HL-60/S4 (cell line): ENCODE results near the gene FNDC8.
"Not testable (repeated sequence)": the region's sequence is repeated elsewhere in the genome, so short reads cannot be mapped to it uniquely, and the experiment has no call there.

Experiments used
- in situ Hi-C: fragments of 300-500 bp; cut with MboI; formaldehyde crosslinking; loops from 2 replicates; pipeline ENCODE4 v1.14.3; 2022; ENCODE audit warnings: low sequenced_read_pairs

The FNDC8 gene

DNA sequence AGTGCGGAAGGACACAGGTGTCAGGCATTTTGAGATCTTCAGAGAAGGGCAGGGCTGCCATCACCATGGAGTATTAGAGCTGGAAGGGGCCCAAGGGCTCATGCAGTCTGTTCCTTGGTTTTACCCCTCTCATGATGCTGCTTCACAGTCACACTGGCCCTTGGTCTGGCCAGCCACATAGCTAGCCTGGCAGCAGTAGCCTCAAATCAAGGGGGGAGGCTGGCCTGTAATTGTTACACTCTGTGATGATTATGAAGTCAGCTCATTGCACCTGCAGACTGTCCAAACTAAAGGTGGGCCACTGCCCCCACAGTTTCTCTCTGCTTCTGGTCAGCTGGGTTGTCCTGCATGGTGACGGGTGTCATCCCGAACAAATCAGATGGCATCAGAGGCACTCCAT is at the start of gene FNDC8:
Gene FNDC8 (plus strand): TSS at position 301 of the 400 bp plus-strand sequence. CDS start 79 bp downstream, at position 380.
- in situ Hi-C loops: loop anchor here (10.0 kb wide), 1 partner anchor 577 kb away; no protein-coding TSS in a partner anchor

DNA sequence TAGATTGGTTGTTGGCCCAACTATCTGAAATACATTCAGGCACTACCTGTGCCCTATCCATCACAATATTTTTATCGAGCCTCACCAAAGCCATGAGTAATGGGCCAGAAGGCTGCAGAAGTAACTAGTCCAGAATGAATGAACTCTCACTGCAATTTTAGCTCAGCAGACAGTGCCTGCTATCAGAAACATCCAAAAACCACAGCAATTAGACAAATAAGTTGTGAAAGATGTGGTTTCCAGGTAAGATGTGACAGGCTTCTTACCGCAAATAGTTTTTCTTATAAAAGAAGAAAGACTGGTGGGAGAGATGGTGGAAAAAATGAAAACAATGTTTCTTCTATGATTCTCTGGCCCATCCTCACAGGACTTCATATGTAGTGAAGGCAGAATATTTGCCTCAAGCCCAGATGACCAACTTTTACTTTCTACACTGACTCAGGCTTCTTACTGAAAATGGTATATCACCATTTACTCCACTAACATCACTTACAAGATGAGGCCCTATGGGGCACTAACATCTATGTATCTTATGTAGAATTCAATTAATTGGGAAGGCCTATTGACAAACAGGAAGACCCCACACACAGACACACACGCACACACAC is 48.1 kb upstream of the FNDC8 start:
- in situ Hi-C loops: no loop called here

DNA sequence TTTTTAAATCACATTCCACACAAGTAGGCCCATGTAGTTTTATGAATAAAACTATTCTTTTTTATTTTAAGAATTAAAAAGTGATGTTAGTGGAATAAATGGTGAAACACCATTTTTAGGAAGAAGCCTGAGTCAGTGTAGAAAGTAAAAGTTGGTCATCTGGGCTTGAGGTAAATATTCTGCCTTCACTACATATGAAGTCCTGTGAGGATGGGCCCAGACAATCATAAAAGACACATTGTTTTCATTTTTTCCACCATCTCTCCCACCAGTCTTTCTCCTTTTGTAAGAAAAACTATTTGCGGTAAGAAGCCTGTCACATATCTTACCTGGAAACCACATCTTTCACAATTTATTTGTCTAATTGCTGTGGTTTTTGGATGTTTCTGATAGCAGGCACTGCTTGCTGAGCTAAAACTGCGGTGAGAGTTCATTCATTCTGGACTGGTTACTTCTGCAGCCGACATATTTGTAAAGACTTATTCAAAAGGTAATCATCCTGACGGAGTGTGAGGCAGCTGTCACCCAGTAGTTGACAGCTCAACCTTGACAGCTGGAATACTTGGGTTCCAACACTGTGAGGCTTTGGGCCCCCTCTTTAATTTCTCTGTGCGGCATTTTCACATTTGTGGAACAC is 47.3 kb upstream of the FNDC8 start:
- in situ Hi-C loops: no loop called here

DNA sequence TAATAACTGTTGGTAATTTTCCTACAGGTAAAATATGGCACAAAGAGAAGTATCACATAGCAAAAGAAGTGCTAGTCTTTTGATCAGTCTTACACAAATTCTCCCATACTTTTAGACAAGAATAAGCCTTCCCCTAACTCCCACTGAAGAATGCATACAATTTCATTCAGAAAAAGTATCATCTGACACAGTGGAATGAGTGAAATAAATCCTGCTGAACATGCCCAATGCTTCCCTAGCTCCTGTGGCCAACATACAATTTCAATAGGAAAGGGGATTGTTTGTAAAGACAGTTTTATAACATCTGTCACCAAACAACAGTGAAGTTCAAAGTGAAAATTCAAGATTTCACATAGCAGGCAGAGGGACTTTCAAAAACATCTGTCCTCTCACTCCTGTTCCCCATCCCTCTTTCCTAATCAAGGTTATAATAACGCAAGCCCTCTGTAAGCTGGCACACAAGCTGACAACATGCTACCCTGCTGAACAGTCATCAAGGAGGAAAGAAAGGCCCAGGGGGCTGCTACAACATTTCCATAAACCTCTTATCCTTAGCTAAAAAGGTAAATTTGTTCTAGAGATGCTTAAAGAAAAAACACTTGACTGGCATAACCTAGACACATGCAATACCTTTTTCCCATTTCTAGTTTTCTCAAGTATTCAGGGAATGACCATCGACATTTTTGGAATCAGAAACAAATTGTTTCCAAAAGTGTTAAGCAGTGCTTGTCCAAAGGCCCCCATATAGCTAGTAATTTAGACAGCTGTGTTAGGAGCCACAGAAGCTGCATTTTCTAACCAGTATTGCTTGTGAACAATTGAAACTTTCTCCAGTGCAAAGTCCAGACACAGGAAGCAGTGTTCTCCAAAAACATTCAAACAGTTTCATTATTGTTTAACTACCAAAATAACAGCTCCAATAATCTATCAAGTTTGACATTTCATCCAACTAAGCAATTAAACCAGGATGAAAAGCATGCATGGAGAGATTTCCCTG is 46.4 kb upstream of the FNDC8 start:
- in situ Hi-C loops: no loop called here

DNA sequence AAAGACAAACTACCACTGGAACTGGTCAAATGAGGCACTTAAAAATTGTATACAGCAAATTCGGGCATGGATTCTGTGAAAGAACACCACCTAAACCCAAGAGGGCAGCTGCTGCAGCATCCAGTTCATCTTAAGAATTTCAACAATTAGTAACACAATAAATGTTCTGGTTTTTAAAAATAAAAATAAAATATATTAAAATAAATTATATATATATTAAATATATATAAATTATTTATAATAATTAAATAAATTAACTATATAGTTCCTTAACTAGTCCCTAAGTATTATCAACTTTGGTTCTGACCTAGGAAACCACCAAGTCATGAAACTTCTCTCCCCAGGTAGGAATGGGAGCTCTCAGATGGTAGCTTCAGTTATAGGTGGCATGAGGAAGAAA is 44.5 kb upstream of the FNDC8 start:
- in situ Hi-C loops: no loop called here

DNA sequence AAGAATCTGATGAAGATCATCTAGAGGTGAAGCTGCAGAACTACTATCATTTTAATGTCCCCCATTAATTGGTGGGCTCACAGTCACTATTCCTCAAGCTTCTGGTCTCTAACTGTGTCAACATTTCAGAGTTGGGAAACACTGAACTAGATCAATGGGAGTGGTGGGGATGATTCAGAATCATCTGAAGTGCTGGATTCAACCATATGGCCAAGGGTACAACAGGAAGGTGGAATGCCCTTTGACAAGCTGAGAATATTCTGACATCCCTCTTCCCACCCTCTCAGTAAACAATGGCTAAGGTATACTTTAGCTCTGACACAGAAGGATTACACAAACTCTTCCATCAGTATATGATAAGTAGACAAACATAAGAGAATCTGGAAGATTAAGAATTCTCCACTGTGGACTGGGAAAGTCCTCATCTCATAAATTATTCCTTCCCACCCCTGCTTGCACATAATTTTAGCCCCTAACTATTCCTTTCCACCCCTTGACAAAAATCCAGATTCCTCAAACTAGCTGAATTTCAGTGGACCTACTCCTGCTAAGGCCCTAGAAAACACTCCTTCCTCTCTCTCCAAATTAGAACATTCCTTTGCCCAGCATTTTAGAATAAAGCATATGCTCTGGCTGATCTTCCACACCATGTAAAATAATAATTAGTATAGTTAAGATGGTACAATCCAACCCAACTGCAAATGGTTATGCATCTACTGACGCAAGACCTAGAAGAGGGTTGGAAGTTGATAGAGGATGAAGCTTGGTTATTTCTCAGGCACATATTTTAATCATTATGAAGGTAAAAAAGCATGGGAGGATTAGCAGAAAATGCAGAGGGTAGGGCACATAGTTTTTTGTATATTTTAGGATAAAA is 41.6 kb upstream of the FNDC8 start:
- in situ Hi-C loops: no loop called here

DNA sequence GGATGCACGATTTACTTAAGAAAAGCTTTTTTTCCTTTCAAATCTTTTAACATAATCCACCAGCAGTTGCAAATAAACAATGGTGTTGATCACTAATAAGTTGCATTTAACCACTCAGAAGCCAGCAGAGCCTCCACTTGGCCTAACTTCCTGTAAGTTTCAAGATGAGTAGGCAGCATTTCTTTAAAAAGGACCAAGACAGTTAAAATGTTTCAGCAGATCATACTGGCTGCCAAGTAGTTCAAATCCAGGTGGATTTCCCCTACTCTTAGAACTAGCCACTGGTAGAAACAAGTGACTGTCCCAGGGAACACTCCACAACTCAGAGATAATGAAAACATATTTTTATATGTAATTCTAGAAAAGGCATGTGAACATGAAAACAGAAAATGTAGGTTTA is 40.9 kb upstream of the FNDC8 start:
- in situ Hi-C loops: no loop called here

DNA sequence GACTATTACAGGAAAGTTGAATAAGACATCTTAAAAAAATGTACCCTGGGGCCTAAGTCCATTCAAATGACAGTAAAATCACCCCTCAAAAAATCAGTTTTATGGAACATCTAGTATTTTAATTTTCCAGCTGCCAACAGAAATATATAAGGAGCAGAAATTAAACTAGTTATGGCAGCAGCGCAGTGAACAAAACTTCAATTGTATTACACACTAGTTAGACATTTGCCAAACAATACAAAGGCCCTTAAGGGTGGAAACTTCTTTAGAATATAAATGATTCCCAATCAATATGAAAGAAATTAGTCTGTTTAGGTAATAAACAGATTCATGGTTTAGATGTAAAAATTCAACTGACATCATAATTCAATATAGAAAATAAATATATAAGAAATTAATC is 39.8 kb upstream of the FNDC8 start:
- in situ Hi-C loops: no loop called here

DNA sequence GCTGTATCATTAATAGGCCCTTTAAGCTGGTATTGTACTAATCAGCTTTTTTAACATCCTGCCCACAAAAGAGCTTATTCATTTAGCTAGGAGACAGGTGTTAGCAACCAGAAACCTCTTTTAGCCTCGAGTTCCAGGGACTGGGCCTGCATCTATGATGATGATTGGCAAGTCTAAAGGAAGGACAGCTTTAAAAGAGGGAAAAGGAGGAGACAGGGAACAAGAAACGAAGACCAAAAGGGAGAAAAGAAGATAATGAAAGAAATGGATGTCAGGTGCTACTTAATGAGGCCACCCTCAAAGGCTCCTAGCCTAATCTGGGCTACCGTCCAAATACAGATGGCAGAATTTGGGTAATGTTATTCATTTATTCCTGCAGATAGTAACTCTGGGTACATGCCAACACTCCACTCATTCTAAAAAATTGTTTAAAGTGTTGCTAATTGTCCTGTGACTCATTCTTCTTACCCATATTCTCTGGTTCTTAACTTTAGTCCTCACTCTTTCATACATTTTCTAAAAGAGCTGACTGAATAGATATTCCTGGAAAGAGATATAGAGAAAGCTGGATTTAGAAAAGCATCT is 39.2 kb upstream of the FNDC8 start:
- in situ Hi-C loops: no loop called here

DNA sequence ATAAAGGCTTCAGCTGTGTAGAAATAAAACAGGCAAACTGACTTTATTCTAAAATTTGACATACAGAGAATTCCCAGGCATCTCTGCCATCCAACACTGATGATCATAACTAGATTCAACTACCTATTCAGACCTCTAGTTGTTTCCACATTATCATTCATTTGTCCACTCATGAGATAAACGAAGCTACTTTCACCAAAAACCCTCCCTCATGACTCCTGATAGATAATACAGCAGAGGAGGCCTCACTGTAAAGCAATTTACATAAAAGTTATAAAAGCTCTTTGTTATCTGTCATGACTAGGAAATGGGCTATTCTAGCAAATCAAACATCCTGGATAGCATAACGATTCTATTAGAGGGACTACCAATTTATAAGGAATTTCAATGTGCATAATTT is 38.3 kb upstream of the FNDC8 start:
- in situ Hi-C loops: no loop called here

DNA sequence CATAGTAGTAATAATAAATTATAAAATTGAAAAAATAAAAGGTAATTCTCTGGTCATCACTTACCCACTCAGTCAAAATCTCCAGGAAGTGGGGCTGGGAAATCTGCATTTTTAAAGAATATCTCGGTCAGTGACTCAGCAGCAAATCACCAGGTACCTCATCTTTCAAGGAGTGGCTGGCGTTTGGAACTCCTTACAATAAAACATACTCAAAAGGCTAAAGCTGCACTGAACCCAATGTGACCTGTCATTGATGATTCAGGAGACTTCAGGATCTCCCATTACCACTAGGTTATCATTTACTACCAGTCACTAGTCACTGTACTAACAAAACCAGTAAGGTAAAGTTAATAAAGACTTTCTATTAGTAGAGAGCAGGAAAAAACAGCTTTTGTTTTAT is 36.4 kb upstream of the FNDC8 start:
- in situ Hi-C loops: no loop called here

DNA sequence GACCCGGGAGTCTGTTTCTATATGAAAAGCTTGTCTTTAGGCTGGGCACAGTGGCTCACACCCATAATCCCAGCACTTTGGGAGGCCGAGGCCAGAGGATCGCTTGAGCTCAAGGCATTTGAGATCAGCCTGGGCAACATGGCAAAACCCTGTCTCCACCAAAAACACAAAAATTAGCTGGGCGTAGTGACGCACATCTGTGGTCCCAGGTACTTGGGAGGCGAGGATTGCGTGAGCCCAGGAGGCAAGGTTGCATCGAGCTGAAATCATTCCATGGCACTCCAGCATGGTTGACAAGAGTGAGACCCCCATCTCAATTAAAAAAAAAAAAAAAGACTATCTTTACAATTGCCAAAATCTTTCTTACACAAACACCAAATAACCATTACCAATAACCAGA is 35.3 kb upstream of the FNDC8 start:
- in situ Hi-C loops: no loop called here

DNA sequence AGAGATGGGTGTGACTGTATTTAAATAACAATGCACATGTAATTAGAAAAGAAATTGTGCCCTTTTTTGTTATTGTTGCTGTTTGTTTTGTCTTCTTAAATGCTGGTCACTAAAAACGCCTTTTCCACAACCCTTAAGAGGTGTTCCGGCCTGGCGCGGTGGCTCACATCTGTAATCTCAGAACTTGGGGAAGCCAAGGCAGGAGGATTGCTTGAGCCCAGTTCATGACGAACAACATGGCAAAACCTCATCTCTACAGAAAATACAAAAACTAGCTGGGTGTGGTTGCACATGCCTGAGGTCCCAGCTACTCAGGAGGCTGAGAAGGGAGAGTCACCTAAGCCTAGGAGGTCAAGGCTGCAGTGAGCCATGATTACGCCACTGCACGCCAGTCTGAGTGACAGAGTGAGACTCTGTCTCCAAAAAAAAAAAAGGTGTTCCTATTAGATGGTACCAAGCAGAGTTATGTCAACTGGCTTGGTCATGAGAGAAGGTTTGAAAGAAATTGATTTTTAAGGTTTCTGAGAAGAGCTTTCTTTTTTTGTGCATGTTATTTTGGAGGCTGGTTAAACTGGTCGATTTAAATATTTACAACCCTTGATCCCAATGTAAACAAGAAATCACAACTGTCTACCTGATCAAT is 34.4 kb upstream of the FNDC8 start:
- in situ Hi-C loops: no loop called here

DNA sequence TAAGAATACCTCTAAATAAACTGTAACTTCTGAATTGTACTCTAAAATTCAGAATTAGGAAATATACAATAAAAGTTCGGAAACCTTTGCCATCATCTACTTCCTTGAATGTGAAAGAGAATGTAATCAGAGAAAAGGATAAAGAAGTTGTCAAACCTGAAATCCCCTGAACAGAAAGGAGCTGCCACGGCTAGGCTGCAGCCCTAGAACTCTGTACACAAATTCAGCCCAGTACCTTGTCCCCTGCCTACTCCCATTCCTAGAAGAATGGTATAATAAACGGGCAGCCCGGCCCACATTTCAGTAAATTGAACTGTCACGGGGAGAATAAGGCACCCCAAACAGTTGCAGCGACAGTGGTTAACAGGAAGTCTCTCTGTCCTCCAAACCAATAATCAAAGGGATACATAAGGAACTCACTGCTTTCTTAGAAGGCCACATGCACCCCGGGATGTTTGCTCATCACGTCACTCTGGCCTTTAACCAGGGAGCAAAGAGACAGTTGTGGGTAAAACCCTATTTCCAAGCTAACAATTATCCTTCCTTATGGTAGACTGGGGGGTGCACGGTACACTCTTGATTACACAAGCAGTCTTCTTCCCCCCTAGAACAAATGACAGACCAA is 33.6 kb upstream of the FNDC8 start:
- in situ Hi-C loops: no loop called here

DNA sequence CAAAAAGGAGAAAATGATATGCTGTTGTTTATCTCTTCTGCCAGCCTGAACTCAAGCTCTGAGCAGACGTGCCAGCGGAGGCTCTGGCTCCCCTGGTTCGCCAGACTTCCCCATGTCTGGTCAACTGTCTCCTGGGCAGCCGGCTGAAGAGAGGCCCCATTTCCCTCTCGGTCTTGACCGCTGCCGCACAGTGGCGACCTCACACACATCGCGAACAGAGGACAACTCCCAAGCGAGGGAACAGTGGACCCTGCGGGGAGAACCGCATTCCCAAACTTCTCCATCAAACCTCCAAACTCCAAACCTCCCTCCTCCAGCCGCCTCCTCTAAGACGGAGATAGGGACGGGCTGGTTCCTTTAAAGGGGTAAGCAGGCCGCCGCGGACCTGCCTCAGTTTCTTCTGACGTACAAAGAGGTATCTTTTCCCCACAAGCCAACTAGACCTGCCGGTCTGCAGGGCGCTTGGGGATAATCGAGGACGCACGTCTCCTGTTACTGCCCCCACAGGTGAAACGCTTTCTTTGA is 33.0 kb upstream of the FNDC8 start:
- in situ Hi-C loops: no loop called here

DNA sequence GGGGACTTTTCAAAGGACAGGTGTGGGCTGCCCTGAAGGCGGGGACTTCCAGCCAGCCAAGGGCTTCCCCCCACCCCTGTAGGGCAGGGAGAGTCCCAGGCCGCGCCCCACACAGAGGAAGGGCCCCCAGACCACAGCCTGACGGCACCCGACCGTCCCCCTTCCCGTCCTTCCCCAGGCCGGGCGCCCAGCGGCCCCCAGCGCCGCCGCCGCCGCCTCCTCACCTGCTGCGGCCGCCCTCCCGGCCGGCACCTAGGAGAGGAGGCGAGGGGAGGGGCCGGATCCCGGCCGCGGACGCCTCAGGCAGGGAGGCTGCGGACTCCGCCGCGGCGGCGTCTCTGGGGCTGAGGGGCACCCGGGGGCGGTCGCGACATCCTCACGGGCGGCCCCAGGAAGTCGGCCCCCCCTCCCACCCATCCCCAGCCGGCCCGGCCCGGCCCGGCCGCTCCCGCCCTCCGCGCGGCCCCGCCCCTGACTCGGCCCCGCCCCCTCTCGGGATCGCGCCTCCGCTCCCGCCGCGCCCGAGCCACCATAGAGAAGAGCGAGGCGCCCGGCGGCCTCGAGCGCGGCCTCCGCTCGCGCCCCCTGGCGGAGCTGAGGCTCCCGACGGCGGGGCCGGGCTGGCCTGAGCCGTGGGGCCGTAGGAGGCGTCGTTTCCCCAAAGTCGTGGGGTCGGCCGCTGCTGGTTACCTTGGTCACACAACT is 32.4 kb upstream of the FNDC8 start:
- in situ Hi-C loops: no loop called here

DNA sequence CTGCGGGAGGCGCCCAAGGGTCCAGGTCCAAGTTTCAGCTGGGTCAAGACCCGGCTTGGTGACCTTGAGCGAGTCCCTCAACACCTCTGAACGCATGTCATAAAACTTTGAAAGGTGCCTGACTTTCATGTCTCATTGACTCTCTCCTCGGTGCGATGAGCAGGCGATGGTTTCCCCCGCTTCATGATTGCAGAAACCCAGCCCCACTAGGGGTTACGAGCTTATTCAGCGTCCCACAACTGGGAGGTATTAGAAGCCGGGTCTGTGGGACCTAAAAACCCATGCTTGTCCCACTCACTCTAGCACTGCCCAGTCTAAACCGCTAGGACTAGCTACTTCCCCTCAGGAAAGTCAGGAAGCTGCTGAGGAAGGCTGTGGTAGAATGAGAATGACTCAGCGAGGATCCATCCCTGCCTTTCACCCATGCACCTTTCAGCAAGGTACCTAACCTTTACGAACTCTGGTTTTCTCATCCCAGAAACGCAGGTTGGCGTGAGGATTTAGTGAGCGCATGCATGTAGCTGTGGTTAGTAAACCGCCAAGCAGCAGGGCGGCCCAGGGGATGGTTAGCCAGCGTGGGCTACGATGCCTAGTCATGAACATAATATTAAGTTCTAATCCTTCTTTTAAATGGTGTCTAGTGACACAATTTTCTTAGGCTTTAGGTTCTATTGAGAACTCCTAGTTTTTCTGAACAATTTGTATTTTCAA is 31.7 kb upstream of the FNDC8 start:
- in situ Hi-C loops: no loop called here

DNA sequence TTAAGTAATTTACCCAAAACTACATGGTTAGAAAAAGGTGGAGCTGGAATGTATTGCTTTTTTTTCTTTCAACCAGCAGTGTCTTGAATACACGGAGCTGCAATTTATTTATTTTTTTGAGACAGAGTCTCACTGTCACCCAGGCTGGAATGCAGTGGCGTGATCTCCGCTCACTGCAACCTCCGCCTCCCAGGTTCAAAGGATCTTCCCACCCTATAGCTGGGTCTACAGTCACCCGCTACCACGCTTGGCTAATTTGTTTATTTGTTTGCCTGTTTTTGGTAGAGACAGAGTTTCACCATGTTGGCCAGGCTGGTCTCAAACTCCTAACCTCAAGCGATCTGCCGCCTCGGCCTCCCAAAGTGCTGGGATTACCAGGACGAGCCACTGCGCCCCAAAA is 30.7 kb upstream of the FNDC8 start:
- in situ Hi-C loops: not testable (repeated sequence)
